GM18502 (cell line): ENCODE measurements around the gene ST6GALNAC5.

Experiments used
- ATAC-seq: cut with Tn5 transposase; IDR thresholded peaks from one replicate; pipeline ENCODE4 v1.9.1; 2021; ENCODE audit warnings: mild to moderate bottlenecking; ENCODE audit not compliant: unreplicated experiment, poor library complexity

The ST6GALNAC5 gene

DNA sequence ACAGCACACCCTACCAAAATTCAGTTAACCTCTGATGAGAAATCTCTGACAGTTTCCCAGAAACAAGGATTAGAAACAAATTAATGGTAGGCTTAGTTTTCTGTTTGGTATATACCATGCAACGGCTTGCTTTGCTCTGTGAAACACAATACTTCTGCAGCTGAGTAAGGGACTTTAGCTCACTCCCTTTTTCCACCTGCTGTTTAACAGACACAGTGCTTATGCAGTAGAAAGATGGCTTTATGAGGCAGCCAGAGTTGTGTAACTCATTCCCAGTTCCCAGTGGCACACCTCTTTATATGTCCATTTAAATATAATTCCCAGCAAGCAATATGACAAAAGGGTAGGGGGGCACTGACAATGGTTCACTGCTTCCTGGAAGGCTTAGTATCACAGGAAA lies 228.0 kb downstream of the ST6GALNAC5 start:
- no peak for ATAC-seq

DNA sequence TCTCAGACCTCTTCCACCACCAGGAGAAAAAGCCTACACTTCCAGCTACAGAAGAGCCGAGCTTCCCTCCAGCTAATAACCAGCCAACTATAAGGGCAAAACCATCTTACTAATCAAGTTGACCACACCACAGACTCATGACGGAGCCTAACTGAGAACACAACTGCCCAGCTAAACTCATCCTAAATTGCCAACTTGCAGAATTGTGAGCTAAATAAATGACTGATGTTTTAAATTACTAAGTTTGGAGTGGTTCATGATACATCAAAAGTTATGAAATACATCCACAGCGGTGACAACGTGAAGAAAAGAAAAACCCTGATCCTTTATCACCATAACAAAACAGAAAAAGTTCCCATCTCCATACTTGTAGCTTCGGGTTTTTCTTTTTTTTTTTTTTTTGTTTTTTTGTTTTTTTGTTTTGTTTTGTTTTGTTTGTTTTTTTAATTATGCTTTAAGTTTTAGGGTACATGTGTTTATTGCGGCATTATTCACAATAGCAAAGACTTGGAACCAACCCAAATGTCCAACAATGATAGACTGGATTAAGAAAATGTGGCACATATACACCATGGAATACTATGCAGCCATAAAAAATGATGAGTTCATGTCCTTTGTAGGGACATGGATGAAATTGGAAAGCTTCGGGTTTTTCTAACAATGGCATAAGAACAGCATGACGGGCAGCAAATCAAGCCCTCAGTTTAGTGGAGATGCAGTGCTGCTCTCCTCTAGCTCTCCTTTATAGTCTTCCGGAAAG lies 229.4 kb downstream of the ST6GALNAC5 start:
- no peak for ATAC-seq

- ATAC-seq, result no peak
These were observed 233.6 kb downstream of the ST6GALNAC5 start for GRCh38 chr1:77100875-77101274.

- ATAC-seq, result no peak
These were observed 236.2 kb downstream of the ST6GALNAC5 start for GRCh38 chr1:77103486-77103885.

- no peak for ATAC-seq
These were observed 237.4 kb downstream of the ST6GALNAC5 start for GRCh38 chr1:77104672-77105071.
